GM21737 (cell line): ENCODE results near the gene KLF7.

Source experiments
- ATAC-seq: cut with Tn5 transposase; IDR thresholded peaks from one replicate; pipeline ENCODE4 v1.9.1; 2021; ENCODE audit warnings: mild to moderate bottlenecking, moderate library complexity; ENCODE audit not compliant: unreplicated experiment

Gene KLF7

GRCh38 chr2:207165121-207166038, at the start of gene KLF7:
TSS of gene KLF7 (minus strand) at chr2:207165948. CDS start at chr2:207165568, 380 bp downstream.
- no peak for ATAC-seq

GRCh38 chr2:207215308-207215707, 49.6 kb upstream of the KLF7 start:
- ATAC-seq = no peak

- ATAC-seq = no peak
Observed at GRCh38 chr2:207214446-207214845, 48.7 kb upstream of the KLF7 start.

- ATAC-seq = no peak
Observed at GRCh38 chr2:207206011-207206410, 40.3 kb upstream of the KLF7 start.

GRCh38 chr2:207205173-207205957, 39.6 kb upstream of the KLF7 start:
- no peak for ATAC-seq

GRCh38 chr2:207203056-207203455, 37.3 kb upstream of the KLF7 start:
- ATAC-seq = no peak

GRCh38 chr2:207202645-207203044, 36.9 kb upstream of the KLF7 start:
- ATAC-seq = no peak

- ATAC-seq = no peak
Observed at GRCh38 chr2:207201416-207201815, 35.7 kb upstream of the KLF7 start.

GRCh38 chr2:207200136-207200535, 34.4 kb upstream of the KLF7 start:
- no peak for ATAC-seq

GRCh38 chr2:207194028-207194427, 28.3 kb upstream of the KLF7 start:
- ATAC-seq = no peak

- ATAC-seq = no peak
Observed at GRCh38 chr2:207188626-207189419, 23.1 kb upstream of the KLF7 start.

GRCh38 chr2:207185372-207185771, 19.6 kb upstream of the KLF7 start:
- ATAC-seq = no peak

GRCh38 chr2:207184768-207185167, 19.0 kb upstream of the KLF7 start:
- no peak for ATAC-seq

GRCh38 chr2:207184348-207184747, 18.6 kb upstream of the KLF7 start:
- no peak for ATAC-seq

GRCh38 chr2:207183506-207183905, 17.8 kb upstream of the KLF7 start:
- no peak for ATAC-seq

- no peak for ATAC-seq
Observed at GRCh38 chr2:207182911-207183310, 17.2 kb upstream of the KLF7 start.

- no peak for ATAC-seq
Observed at GRCh38 chr2:207181526-207182274, 16.0 kb upstream of the KLF7 start.

- ATAC-seq = no peak
Observed at GRCh38 chr2:207180741-207181140, 15.0 kb upstream of the KLF7 start.

GRCh38 chr2:207176247-207176646, 10.5 kb upstream of the KLF7 start:
- no peak for ATAC-seq

GRCh38 chr2:207173641-207174040, 7.9 kb upstream of the KLF7 start:
- no peak for ATAC-seq
